ENCODE data around the gene SMAD3. TPM values are rescaled to one million over a fixed set of nuclear protein-coding genes. Genes with fewer than 3 reads are reported as not detected.

Gene SMAD3
- total RNA-seq, 2 experiments from 2014 or later, result 41.2 to 77.8 TPM

- peaks cover 53% of the 10 kb centered on the region for H3K4me1 ChIP-seq (ENCODE audit: insufficient read depth, low read length, poor library complexity, severe bottlenecking)
- DNase-seq (ENCODE audit: low spot score), result no peak
- peaks cover 63% of the 10 kb centered on the region for H3K79me2 ChIP-seq (ENCODE audit: insufficient read depth, low read depth, low read length)
- no peak overlapping the region for H3K4me3 ChIP-seq (ENCODE audit: low read depth, low read length, poor library complexity, severe bottlenecking)
- no peak overlapping the region for H2AFZ ChIP-seq (ENCODE audit: low read length)
- TF ChIP-seq, protein P1, sequence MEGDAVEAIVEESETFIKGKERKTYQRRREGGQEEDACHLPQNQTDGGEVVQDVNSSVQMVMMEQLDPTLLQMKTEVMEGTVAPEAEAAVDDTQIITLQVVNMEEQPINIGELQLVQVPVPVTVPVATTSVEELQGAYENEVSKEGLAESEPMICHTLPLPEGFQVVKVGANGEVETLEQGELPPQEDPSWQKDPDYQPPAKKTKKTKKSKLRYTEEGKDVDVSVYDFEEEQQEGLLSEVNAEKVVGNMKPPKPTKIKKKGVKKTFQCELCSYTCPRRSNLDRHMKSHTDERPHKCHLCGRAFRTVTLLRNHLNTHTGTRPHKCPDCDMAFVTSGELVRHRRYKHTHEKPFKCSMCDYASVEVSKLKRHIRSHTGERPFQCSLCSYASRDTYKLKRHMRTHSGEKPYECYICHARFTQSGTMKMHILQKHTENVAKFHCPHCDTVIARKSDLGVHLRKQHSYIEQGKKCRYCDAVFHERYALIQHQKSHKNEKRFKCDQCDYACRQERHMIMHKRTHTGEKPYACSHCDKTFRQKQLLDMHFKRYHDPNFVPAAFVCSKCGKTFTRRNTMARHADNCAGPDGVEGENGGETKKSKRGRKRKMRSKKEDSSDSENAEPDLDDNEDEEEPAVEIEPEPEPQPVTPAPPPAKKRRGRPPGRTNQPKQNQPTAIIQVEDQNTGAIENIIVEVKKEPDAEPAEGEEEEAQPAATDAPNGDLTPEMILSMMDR (conservative IDR thresholded peaks at IDR 0.05; ENCODE audit: low read length), result no peak
- no peak for TF ChIP-seq EZH2phosphoT487 (IDR thresholded peaks at IDR 0.05; ENCODE audit: borderline replicate concordance, low read depth, low read length)
- POLR2A ChIA-PET, result interaction anchor here (1.1 to 1.5 kb wide), 2 partner anchors 11 to 22 kb away, joined by 3 read pairs; no protein-coding TSS in a partner anchor
- no peaks in the 10 kb centered on the region for H3K9me3 ChIP-seq (ENCODE audit: low read length)
- no peak overlapping the region for H3K4me2 ChIP-seq (ENCODE audit: low read length)
- no peaks in the 10 kb centered on the region for H3K9me2 ChIP-seq (ENCODE audit: insufficient read depth, low read length)
- no peaks in the 10 kb centered on the region for H3K36me3 ChIP-seq (ENCODE audit: insufficient read depth, low read length)
- CTCF ChIA-PET (ENCODE audit: unreplicated experiment), result no interaction called here
- no TSS peak for BruUV-seq (replicated peaks)
- intact Hi-C loops (cut with micrococcal nuclease; ENCODE audit: unreplicated experiment), result no loop called here
- H4K20me1 ChIP-seq (ENCODE audit: insufficient read depth, low read length), result no peaks in the 10 kb centered on the region; the same call in 1 of the 2 replicates
- no peak overlapping the region for H3K27ac ChIP-seq (ENCODE audit: low read depth, low read length, poor library complexity, severe bottlenecking)
Measured at GRCh38 chr15:67137951-67138848, 72.8 kb downstream of the SMAD3 start.

DNA sequence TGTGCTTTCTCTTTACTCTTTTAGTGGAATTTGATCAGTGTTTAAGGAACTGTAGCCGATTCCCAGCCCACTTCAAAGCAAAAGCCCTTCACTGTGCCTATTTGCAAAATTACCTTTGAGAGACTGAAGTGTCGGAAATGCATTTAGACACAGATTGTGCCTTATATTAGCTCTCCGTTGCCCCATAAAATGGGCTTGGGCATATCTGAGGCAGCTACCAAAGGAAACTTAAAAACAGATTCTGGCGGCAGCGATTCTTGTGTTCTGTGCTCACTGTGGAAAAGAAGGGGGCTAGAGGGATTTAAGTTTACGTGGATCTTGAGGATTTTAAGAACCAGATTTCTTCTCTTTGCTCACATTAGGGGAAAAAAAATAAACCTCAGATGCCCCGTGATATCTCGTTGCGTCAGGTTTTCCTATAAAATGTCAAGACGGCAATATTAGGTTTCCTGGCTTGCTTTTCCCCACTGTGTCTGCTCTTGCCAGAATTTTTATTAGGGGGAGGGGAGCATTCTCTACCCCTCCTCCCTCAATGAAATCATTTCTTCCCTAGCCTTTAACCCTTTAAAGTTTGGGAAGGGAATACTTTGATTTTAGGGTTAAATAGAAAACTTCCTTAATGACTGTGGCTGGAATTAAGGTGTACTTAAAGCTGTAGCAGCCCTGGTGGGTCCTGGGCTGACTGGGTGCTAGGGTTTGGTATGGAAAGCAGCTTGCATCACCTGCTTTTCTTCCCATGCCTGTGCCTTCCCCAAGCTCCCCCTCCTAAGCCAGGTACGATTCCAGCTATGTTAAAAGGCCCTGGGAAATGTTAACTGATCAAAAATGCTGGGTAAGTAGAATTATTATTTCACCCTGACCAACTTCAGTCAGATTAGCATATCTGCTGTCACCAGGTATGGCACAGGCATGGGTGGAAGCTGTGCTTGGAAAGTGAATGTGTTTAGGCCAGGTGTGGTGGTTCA, 73.8 kb downstream of the SMAD3 start:
- no peak overlapping the region for H3K4me3 ChIP-seq (ENCODE audit: low read depth, low read length, poor library complexity, severe bottlenecking)
- no peak for DNase-seq (ENCODE audit: low spot score)
- no TSS peak for BruUV-seq (replicated peaks)
- TF ChIP-seq, protein P1 (conservative IDR thresholded peaks at IDR 0.05; ENCODE audit: low read length), result no peak
- TF ChIP-seq EZH2phosphoT487 (IDR thresholded peaks at IDR 0.05; ENCODE audit: borderline replicate concordance, low read depth, low read length), result no peak
- intact Hi-C loops (cut with micrococcal nuclease; ENCODE audit: unreplicated experiment), result no loop called here
- H3K79me2 ChIP-seq (ENCODE audit: insufficient read depth, low read depth, low read length), result peaks cover 63% of the 10 kb centered on the region
- no peaks in the 10 kb centered on the region for H3K9me3 ChIP-seq (ENCODE audit: low read length)
- no peaks in the 10 kb centered on the region for H4K20me1 ChIP-seq (ENCODE audit: insufficient read depth, low read length)
- no peaks in the 10 kb centered on the region for H3K9me2 ChIP-seq (ENCODE audit: insufficient read depth, low read length)
- no peak overlapping the region for H2AFZ ChIP-seq (ENCODE audit: low read length)
- H3K4me1 ChIP-seq (ENCODE audit: insufficient read depth, low read length, poor library complexity, severe bottlenecking), result peaks cover 43% of the 10 kb centered on the region
- H3K27ac ChIP-seq (ENCODE audit: low read depth, low read length, poor library complexity, severe bottlenecking), result no peak overlapping the region
- H3K36me3 ChIP-seq (ENCODE audit: insufficient read depth, low read length), result no peaks in the 10 kb centered on the region
- H3K4me2 ChIP-seq (ENCODE audit: low read length), result no peak overlapping the region
- CTCF ChIA-PET (ENCODE audit: unreplicated experiment), result no interaction called here
- POLR2A ChIA-PET, result interaction anchor here (1.0 to 1.5 kb wide), 3 partner anchors 18 to 23 kb away, joined by 3 to 4 read pairs (median 3); no protein-coding TSS in a partner anchor
